GM21367 (cell line): Measurements from ENCODE around the gene AQP7.
"Not testable (repeated sequence)": the region's sequence is repeated elsewhere in the genome, so short reads cannot be mapped to it uniquely, and the experiment has no call there.

Experiments used
- ATAC-seq: cut with Tn5 transposase; IDR thresholded peaks from one replicate; pipeline ENCODE4 v1.9.1; 2021; ENCODE audit not compliant: unreplicated experiment

Gene AQP7

DNA sequence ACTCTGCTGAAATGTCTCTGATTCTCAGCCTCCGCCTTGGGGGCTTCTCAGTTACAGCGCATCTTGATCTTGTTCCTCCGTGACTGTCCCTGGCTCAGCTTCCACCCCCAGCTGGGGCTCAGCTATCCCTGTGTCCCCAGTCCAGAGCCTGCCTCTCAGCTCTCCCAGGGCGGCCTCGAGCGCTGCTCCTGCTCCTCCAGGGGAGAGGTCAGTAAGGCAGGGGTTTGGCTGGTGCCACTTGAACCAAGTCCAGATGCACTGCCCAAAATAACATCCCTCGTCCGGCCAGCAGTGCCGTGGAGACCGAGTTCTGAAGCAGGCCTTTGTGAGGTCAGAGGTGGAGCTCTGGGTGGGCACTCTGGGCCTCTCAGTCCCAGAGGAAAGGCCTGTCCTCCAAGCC is at the start of gene AQP7:
Gene AQP7, minus strand, starts transcription at position 198 of the 400 bp plus-strand sequence. CDS start 1,306 bp downstream, outside the sequence.
- ATAC-seq: not testable (repeated sequence)

DNA sequence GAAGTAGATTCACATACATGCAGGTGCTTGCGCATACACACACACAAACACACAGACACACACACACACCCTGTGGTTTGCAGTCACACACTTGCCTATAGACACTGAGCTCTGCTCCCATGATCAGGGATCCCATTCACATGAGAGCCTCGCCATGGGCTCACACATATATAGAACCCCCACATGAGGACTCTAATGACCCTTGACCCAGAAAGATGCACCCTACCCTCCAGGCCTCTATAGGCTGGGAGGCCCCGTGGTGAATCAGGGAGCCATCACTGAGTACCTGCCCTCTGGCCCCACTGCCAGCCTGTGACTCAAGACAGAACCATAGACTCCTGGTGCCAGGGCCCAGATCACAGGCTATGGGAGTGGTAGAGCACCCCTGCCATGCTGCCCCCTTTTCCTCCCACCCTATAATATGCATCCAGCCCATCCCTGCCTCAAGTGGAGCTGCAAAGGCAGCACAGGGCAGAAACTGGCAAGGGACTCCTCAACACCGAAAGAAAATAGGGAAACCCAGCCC is 48.3 kb upstream of the AQP7 start:
- no peak for ATAC-seq

DNA sequence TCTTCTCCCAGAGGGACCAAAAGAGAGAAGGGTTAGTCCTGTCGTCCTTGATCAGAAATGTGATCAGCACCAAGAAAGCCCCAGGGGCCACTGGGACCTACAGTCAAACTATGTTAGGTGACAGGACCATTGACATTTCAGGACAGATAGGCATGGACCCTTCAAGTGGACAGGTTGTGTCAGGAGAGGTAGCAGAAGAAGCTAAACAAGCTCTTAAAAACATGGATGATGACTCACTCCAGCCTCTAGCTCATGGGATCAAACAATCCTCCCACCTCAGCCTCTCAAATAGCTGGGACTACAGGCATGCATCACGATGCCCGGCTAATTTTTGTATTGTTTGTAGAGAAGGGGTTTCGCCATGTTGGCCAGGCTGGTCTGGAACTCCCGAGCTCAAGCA is 47.3 kb upstream of the AQP7 start:
- no peak for ATAC-seq

DNA sequence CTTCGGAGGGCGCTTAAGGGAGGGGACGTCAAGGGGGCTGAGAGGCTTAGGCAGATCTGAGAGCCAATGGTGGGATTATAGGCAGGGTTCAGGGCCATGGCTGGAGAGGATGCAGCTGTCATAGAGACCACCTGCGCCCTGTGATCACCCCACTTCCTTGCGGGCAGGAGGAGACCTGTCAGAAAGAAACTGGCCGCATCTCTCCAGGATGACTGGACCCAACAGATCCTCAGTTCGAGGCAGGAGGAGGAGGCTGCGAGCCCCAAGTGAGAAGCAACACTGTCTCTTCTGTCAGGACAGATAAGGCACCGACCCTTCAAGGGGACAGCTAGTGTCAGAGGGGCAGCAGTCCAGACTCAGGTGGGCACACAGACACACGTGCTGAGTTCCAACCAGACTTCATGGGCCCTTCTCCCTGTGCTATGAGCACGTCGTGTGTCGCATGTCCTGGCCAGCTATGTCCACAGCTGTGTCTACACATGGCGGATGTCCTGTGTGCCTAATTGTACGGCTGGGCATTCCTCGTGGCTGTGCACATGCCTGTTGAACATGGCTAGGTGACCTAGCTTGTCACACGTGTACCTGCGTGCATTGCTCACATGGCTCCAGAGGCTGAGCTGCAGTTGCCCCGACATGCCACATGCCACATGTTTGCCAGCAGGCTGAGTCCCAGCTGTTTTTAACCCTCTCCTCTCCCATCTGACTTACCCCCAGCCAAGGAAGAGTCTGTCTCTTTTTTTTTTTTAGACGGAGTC is 45.6 kb upstream of the AQP7 start:
- no peak for ATAC-seq

DNA sequence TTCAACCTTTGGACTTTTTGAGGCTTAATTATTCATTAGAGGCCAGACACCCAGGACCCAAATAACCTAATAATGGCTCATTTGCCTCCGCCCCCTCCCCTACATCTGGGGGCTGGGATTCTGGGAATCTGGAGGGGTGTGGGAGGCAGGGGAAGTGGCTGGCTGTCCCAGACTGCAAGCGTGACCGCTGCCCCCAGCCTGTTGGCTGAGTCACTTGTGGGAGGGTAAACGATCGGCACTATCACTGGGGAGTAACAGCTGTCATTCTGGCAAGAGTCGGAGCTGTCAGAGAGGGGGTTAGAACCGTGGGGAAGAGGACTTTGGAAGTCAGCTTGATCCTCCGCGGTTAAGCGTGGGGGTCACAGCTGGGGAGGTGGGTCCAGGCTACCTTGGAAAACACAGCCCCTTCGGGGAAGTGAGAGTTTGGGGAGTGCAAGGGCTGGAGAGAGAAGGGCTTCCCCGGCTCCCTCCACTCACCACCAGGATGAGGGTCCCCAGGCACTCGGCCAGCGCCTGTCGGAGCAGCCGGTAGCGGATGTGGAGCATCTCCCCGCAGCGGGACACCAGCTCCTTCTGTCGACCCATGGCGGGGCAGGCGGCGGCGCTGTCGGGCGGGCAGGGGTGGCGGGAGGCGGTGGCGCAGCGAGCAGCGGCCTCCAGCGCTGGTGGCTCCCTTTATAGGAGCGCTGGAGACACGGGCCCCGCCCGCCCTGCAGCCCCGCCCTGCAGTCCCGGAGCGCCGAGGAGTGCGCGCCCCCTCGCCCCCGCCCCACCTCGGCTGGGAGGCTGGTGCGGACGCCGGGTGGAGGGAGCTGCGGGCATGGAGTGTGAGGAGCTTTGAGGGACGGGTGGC is 44.8 kb upstream of the AQP7 start, which contains the start of gene AQP3:
Gene AQP3, minus strand, starts transcription at position 648 of the 853 bp plus-strand sequence. Its CDS starts 63 bp downstream, at position 585.
- ATAC-seq: no peak

DNA sequence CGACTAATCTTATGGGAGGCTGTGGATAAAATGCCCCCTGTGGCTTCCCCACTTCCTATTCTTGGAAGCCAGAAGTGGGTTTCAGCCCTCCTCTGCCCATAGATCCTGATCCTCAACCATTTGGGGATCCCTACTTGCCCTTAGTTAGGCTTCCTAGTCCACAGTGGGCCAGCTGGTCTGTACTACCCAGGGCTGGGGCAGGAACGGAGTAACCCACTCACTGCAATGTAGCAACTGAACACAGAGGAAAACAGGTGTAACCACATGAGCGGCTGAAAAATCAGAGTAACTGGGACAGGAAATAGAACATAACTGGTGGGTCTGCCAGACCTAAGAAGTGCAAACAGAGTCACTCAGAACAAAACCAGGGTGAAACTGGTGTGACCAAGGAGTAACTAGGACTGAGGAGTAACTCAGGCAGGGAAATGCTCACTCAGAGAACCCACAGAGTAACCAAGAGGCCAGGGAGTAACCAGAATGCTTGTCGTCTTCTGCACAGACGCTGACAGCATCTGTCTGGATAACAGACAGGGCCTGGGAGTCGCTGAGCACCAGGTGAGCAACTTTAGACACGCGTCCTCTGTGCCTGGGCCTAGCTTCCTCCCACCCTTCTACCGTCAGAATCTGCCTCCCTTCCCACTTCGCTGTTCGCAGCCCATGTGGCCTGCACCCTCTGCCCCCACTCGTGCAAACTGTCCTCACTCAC is 44.0 kb upstream of the AQP7 start:
- peak; percentile 84 for ATAC-seq

DNA sequence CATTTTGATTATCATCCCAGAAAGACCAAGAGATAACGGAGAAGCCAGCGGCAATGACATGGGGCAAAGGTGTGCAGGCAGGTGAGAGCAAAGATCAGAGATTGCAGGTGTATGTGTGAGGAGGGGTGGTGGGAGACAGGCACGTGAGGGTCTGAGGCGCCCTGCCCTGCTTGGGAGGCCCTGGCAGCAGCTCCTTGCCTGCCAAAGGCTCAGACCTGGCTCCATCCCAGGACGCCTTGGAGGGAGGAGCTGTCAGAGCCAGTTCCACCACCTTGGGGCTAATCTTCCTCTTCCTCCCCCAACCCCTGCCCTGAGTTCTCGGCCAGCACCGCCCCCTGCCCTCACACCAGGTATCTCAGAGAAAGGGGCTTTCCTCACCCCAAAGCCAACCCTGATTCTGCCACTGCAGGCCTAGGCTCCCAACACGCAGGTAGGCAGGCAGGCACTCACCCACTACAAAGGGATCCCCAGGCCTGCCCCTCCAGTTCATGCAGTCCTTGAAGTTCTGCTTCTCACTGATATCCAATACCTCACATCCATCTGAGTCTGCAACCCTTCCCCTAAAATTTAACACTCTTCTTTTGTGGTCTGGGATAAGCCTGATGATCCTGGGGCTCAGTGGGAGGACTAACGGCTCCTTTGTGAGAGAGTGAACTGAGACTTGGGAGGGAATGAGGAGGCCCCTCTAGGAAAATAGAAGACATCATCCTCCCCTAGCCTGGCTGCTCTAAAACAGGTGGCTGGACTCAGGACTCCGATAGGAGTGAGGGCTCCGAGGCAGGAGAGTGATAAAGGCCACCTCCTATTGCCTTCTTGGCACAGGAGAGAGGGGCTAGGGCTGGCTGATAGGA is 43.2 kb upstream of the AQP7 start:
- ATAC-seq: no peak

DNA sequence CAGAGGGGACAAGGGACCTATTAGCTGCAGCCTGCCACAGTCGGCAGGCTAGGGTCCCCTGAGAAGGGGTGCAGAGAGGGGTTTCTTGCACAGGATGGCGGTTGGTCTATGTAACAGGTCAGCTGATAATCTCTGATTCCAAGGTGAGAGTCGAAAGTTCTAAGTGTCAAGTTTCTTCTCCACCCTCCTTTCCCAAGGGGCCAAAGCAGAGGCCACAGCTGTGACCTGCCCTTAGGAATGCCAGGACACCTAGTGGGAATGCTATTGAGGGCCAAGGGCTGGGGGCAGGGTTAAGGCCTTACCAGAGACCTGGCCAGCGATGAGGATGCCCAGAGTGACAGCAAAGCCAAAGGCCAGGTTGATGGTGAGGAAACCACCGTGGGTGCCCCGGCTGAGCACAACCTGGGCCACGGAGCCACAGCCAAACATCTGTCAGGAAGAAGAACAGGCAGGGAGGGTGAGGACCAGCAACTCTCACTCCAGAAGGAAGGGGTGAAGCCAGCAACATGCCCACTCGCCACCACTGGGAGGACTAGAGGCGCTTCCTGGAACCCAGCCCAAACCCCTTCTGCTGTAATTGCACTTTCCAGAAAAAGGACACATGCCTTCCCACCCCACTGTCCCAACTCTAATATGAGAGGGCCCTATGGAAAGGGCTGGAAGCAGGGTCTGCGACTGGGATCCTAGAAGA is 41.2 kb upstream of the AQP7 start:
- ATAC-seq: no peak

DNA sequence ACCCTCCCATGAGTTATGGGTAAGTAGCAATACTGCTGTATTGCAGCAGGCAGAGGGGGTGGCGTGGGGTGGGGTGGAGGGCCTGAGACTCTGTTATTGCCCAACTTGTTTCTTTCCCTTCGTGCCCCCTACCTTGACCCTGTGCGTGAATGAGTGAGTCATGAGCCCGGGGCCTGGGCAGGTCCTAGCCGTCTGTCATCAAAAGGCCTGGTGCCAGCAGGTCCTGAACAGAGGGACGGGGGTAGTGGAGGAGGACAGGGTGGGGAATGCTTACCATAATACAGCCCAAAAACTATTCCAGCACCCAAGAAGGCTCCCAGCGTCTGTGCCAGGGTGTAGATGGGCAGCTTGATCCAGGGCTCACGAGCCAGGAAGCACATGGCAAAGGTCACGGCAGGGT is 40.7 kb upstream of the AQP7 start:
- no peak for ATAC-seq

DNA sequence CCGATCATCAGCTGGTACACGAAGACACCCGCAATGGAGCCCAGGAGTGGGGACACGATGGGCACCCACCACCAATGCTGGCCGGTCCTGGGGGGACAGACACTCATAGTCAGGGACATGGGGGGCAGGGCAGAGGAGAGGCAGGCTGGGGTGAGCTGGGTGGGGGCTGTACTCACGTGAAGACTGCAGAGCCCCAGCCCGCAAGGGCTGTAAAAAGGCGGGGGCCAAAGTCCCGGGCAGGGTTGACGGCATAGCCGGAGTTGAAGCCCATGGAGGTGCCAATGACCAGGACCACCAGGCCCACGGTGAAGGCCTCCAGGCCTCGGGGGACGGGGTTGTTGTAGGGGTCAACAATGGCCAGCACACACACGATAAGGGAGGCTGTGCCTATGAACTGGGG is 39.8 kb upstream of the AQP7 start:
- ATAC-seq: no peak

DNA sequence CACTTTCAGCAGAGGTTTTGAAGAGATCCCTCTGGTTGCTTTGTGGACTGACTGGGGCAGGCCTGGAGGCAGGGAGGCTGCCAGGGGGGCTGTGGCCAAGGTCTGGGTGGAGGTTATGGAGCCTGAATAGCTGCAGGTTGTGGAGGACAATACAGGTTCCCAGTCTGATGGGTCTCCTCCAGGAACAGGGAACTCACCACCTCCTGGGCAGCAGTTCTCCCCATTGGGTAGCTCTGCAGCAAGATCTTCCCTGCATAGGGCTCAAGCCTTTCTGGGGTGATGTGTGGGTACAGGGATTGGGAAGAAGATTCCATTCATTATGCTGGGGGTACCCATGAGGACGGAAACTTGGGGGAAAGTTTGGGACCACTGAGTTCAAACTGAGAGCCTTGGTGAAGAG is 38.2 kb upstream of the AQP7 start:
- ATAC-seq: no peak

DNA sequence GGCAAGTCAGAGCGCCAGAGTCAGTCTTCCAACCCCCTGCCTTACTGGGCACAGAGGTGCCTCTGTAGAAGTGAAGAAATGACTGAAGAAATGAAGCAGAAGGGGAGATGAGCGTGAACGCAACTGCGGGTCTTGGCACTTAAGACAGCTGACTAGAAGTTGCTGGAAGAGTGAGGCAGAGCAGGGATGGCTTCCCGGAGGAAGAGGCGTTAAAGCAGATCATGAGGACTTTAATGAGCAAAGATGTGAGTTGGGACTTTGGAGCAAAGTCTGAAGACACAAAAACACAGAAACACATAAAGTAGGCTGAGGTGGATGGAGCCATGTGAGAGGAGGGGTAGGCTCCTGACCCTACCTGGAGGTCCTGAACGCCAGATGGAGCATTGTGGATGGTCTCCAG is 37.8 kb upstream of the AQP7 start:
- ATAC-seq: no peak

DNA sequence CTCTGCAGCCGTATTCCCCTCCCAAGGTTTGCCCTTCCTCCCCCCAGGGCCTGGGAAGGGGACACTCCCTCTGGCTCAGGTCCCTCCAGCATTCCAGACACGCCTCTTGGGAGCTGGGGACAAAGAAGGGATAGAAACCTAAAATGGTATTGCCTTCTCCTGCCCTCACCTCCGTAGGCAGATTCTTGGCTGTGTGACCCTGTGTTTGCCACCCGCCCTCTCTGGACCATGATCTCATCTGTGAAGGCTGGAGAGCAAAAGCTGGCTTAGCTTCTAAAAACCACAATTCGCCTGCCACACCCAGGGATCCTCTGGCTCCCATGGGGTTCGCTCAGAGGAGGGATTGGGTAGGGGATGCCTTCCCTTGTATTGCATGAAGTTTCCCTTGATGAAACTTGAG is 37.4 kb upstream of the AQP7 start:
- ATAC-seq: no peak

DNA sequence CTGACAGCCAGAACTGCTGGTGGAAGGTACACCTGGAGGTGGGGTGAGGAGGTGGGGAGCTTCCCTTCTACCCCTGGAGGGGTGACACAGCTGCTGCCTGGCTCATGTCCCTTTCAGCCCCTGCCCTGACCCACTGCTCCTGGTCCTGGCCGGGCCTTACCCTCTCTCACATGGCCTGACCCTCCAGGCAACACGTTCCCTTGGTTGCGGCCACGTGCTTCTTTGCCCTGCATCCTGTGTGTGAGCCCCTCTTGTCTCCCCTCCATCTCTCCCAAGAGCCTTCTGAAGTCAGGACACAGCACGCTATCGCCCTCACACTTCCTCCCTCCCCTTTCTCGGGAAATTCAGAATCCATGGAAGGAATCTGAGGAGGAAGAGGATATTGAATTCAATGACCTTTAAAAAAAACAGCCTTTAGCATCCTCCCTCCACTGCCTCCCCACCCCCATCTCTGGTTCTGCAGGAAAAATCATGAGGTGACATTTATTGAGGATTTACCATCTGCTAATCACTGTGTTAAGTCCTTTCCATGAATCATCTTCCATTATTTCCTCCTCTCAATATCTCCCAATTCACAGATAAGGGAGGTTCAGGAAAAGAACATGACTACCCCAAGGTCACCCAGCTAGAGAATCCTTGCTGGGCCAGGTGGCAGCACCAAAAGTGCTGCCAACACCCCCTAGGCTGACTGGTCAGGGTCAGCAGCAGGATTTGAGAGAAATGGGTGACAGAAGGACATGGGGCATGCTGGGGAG is 36.7 kb upstream of the AQP7 start:
- no peak for ATAC-seq

DNA sequence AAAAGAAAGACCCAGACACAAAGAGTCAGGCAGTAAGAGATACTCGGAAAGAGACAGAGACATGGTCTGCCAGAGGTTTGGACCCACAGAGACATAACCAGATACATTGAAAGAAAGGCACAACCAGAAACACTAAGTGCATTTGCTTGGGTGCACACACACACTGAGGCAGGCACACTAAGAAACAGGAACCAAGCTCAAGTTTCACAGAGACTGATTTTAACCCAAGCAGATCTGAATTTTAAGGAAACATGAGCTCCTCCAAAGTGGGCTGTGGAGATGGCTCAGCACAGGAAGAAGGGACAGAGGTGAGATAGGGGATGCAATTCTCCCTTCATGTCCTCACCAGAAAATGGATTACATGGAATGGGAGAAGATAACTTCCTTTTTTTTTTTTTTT is 35.5 kb upstream of the AQP7 start:
- ATAC-seq: no peak

DNA sequence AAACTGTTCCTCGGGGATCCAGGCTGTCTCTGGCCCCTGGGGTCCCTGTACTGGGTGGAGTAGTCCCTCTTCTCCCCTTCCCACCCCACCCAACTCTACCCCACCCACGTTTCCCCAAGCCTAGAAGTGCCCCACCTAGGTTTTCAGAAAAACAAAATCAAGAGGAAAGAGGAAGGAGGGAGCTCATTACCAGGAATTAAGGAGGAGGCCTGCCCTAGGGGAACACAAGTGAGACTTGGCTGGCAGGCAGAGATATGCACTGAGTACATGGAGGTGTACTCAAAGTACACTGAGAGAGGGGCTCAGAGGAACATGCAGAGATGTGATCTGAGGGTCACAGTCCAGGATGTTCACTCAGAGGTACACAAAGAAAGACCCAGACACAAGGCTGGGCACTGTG is 34.8 kb upstream of the AQP7 start:
- ATAC-seq: no peak

DNA sequence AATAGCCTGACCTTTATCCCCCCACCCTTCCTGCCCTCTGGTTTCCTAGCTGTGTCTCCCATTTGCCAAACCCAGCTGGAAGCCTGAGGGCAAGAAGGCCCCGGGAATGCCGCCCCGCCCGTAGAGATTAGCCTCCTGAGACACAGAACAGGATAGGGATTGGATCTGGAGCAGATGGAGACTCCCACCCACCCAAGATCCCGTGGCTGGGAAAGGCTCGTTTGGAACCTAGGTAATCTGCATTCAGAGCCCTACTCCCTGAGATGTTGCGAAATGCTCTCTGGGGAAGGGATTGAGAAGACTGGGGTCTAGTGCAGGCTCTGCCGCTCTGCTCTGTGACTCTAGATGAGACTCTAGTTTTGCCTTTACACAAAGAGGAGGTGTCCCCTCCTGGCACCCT is 34.1 kb upstream of the AQP7 start:
- ATAC-seq: no peak

DNA sequence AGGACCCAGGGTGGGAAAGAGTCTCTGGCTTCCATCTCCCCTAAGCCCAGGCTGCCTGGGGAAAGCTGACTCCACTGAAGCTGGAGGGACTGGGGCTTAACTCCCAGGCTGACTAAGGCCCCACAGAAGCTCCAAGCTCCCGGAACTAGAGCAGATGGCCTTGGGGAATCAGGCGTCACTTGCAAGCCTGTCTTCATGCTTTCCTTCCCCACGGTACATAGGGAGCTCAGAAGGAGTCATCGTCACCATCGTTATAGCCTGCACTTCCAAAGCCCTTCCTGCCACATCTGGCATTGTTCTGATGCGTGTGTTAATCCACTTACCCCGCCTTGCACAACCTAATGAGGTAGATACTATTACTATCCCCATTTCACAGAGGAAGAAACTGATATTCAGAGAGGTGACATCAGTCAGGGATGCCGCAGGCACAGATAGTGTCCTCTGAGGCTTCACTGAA is 33.5 kb upstream of the AQP7 start:
- no peak for ATAC-seq
